ENCODE measurements around the gene CACNA1B. TPM values are rescaled to one million over a fixed set of nuclear protein-coding genes. Genes with fewer than 3 reads are reported as not detected.

CACNA1B gene
- total and polyA plus RNA-seq, 3 donors from 2014 or later = 7.6 to 15.7 (median 11.0) TPM

DNA sequence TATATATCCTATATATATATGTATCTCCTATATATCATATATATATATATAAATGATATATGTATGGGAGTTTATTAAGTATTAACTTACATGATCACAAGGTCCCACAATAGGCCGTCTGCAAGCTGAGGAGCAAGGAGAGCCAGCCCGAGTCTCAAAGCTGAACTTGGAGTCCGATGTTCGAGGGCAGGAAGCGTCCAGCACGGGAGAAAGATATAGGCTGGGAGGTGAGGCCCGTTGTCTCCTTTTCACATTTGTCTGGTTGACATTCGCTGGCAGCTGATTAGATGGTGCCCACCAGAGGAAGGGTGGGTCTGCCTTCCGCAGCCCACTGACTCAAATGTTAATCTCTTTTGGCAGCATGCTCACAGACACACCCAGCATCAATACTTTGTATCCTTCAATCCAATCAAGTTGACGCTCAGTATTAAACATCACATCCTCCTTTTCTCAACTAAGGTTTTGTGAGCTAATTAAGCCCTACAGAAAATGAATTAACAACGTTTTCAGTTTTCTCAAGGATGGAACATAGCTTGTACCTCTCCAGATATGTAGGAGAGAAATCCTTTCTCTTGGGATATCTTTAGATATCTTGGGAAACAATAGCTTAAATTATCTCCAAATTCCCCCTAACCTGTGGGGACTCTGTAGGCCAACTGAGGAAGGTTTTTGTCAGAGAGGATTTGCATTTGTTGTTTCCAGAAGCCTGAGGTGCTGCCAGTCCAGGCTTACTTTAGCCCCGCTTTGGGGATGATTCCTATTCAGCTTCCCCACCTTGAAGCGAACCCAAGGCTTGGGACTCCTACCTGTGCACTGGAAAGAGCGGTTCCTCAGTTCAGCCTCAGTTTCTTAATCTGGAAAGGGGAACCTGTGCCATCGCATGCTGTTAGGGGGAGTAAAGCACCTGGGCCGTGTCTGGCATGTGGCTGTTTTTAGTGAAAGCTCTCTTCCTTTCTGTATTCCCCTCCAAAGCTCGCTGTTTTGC is 163.2 kb downstream of the CACNA1B start:
- TF ChIP-seq POLR2A (IDR thresholded peaks at IDR 0.05) = no peak
- no peak for TF ChIP-seq CTCF (IDR thresholded peaks at IDR 0.05)
- intact Hi-C loops (cut with DNase I; ENCODE audit: low total_unique reads) = no loop called here
- H3K27ac ChIP-seq = no peak overlapping the region
- no peak overlapping the region for H3K4me3 ChIP-seq
- DNase-seq = peak; percentile 9
- no peaks in the 10 kb centered on the region for H3K27me3 ChIP-seq
- WGBS, 2 donors = 91% methylated on average over 17 of the region's 17 CpGs
- no peaks in the 10 kb centered on the region for H3K9me3 ChIP-seq
- no peaks in the 10 kb centered on the region for H3K4me1 ChIP-seq
- no peaks in the 10 kb centered on the region for H3K36me3 ChIP-seq (ENCODE audit: low read depth, missing control alignments)

GRCh38 chr9:138042146-138042545 is 164.6 kb downstream of the CACNA1B start:
- no peaks in the 10 kb centered on the region for H3K36me3 ChIP-seq (ENCODE audit: low read depth, missing control alignments)
- TF ChIP-seq POLR2A (IDR thresholded peaks at IDR 0.05) (no peak), CTCF (IDR thresholded peaks at IDR 0.05) (no peak)
- no peak overlapping the region for H3K27ac ChIP-seq
- no peaks in the 10 kb centered on the region for H3K27me3 ChIP-seq
- H3K4me1 ChIP-seq = no peaks in the 10 kb centered on the region
- no peaks in the 10 kb centered on the region for H3K9me3 ChIP-seq
- intact Hi-C loops (cut with DNase I; ENCODE audit: low total_unique reads) = no loop called here
- DNase-seq = no peak
- H3K4me3 ChIP-seq = no peak overlapping the region
- 90 to 91% methylated on average over 7 of the region's 7 CpGs for WGBS, 2 donors

DNA sequence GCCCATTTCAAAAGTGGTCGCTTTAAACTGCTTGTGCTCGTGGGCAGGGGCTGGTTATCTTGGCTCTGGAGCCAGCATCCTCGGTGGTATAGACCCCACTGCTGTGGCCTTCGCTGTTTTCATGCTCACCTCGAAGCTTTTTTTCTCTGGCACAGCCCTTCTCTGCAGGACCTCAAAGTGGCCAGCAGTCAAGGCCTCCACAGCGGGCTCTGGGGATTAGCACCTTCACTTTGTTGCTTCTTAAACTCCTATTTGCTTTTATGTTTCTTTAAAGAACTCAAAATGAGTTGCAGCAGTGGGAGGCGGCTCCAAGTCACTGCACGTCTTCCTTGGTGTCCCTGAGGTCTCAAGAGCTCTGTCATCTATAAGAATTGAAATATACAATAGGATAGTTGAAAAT is 165.1 kb downstream of the CACNA1B start:
- no peaks in the 10 kb centered on the region for H3K9me3 ChIP-seq
- TF ChIP-seq POLR2A (IDR thresholded peaks at IDR 0.05) (no peak), CTCF (IDR thresholded peaks at IDR 0.05) (no peak)
- intact Hi-C loops (cut with DNase I; ENCODE audit: low total_unique reads) = no loop called here
- WGBS, 2 donors = 67 to 75% methylated on average over 8 of the region's 8 CpGs
- no peaks in the 10 kb centered on the region for H3K4me1 ChIP-seq
- H3K27ac ChIP-seq = no peak overlapping the region
- no peaks in the 10 kb centered on the region for H3K27me3 ChIP-seq
- no peaks in the 10 kb centered on the region for H3K36me3 ChIP-seq (ENCODE audit: low read depth, missing control alignments)
- no peak overlapping the region for H3K4me3 ChIP-seq
- no peak for DNase-seq

GRCh38 chr9:138043061-138043410 is 165.5 kb downstream of the CACNA1B start:
- TF ChIP-seq CTCF (IDR thresholded peaks at IDR 0.05) (no peak), POLR2A (IDR thresholded peaks at IDR 0.05) (no peak)
- Histone ChIP-seq H3K4me1 (no peaks in the 10 kb centered on the region), H3K27ac (no peak overlapping the region), H3K4me3 (no peak overlapping the region), H3K36me3 (ENCODE audit: low read depth, missing control alignments) (no peaks in the 10 kb centered on the region), H3K9me3 (no peaks in the 10 kb centered on the region), H3K27me3 (no peaks in the 10 kb centered on the region)
- DNase-seq = peak; percentile 6
- 84 to 90% methylated on average over 10 to 12 of the region's 12 CpGs for WGBS, 2 donors
- intact Hi-C loops (cut with DNase I; ENCODE audit: low total_unique reads) = no loop called here

Measured in testis (tissue), 3 donors.